Bronchial epithelial cell (primary cell): Measurements from ENCODE around the gene SPART. TPM values are rescaled to one million over a fixed set of nuclear protein-coding genes. Genes with fewer than 3 reads are reported as not detected.
A peak's percentile ranks its signal among the peaks of the same experiment; 100 is the strongest.

ENCODE experiments used
- DNase-seq: peaks from one replicate; pipeline ENCODE4 v3.0.0-alpha.2; 2010; ENCODE audit warnings: low read depth
- FAIRE-seq: peaks from 2 replicates; lab custom pipeline; 2011; peaks lifted over from hg19 to GRCh38; lab: Jason Lieb, UNC
- H3K27me3 ChIP-seq: 2 replicates; pipeline ENCODE4 v1.5.1; 2011; ENCODE audit warnings: low read length; ENCODE audit not compliant: control insufficient read depth, insufficient read depth
- H3K36me3 ChIP-seq: 2 replicates; pipeline ENCODE4 v1.5.1; 2011; ENCODE audit warnings: low read length; ENCODE audit not compliant: control insufficient read depth, insufficient read depth
- H3K4me3 ChIP-seq: 2 replicates; pipeline ENCODE4 v1.5.1; 2011; ENCODE audit warnings: mild to moderate bottlenecking, low read depth, low read length, control low read depth
- total RNA-seq: library from RNA; depleted of rRNA; stranded (reverse); fragments of >200 nt; gene quantifications from 2 replicates; pipeline ENCODE4 v1.2.1, GENCODE V29; 2014
- TF ChIP-seq, protein P1 (sequence below): IDR thresholded peaks from 2 replicates; pipeline ENCODE4 v1.5.1; 2011; ENCODE audit warnings: mild to moderate bottlenecking, moderate library complexity, low read length, control low read depth, inconsistent platforms; ENCODE audit not compliant: insufficient read depth, severe bottlenecking

SPART gene
- total RNA-seq, 1 donor from 2014 or later = 62.1 TPM

DNA sequence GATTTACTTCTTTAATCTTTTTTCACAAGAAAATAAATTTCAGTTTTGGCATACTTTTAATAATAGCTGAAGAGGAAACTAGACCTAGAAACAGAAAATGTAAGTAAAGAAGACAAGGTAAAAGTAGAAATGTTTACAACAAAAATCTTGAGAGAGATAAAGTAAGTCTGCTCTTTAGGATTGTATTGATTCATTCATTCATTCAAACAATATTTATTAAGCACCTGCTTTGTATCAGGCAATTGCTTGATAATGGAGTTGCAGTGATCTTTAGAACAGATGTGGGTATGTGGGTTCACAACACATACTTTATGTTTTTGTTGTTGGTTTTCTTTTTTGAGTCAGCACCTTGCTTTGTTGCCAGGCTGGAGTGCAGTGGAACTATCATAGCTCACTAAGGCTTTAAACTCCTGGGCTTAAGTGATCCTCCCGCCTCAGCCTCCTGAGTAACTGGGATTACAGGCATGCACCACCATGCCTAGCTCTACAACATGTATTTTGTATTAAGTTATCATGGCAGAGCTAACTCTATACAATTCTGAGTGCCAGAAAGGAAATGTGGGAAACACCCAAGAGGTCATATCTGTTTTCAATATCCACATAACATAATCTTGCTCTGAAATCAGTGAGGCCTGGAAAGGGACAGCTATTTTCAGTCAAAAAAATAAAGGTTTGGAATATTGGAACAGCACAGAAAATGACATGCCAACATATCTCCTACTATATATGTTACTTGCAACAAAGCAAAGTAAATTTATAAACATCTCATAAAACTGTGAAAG, 8.8 kb upstream of the SPART start:
- H3K27me3 ChIP-seq = no peaks in the 10 kb centered on the region
- no peak overlapping the region for H3K4me3 ChIP-seq
- TF ChIP-seq, protein P1, sequence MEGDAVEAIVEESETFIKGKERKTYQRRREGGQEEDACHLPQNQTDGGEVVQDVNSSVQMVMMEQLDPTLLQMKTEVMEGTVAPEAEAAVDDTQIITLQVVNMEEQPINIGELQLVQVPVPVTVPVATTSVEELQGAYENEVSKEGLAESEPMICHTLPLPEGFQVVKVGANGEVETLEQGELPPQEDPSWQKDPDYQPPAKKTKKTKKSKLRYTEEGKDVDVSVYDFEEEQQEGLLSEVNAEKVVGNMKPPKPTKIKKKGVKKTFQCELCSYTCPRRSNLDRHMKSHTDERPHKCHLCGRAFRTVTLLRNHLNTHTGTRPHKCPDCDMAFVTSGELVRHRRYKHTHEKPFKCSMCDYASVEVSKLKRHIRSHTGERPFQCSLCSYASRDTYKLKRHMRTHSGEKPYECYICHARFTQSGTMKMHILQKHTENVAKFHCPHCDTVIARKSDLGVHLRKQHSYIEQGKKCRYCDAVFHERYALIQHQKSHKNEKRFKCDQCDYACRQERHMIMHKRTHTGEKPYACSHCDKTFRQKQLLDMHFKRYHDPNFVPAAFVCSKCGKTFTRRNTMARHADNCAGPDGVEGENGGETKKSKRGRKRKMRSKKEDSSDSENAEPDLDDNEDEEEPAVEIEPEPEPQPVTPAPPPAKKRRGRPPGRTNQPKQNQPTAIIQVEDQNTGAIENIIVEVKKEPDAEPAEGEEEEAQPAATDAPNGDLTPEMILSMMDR = no peak
- DNase-seq = no peak
- no peaks in the 10 kb centered on the region for H3K36me3 ChIP-seq
- FAIRE-seq = peak; percentile 13

DNA sequence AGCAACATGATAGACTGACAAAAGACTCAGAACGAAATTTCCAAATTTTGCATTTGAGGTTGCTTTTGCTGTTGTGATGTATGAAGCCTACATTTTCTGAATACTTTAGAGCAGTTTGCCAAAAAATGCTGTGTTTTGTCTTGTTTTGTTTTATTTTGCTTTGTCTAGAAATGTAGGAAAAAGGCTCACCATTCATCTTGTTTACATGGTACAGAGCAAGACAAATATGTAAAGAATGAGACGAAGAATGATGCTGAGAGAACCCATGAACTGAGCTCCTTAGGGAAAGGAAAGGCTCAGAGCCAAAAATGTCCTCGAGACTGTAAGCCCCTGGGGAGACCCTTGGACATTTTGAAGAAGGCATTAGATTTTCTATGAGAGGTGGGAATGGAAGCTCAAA, 6.8 kb upstream of the SPART start:
- H3K27me3 ChIP-seq = no peaks in the 10 kb centered on the region
- peaks cover 1% of the 10 kb centered on the region for H3K36me3 ChIP-seq
- no peak overlapping the region for H3K4me3 ChIP-seq
- TF ChIP-seq, protein P1 = no peak
- FAIRE-seq (no peak), DNase-seq (no peak)

DNA sequence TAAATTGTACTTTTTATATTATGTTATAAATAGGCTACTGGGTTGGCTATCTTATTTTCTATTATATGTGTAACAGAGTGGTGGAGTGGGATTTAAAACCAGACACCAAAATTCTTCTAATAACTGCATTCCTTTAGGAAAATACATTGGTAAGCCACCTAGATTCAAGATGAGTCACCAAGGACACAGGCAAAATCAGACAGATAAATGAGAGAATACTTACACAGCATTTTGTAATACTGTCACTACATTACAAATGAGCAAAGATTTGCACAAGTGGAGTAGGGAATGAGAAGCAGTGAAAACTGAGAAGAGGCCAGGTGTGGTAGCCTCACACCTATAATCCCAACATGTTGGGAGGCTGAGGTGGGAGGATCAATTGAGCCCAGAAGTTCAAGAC, 6.2 kb upstream of the SPART start:
- Histone ChIP-seq H3K4me3 (no peak overlapping the region), H3K27me3 (no peaks in the 10 kb centered on the region), H3K36me3 (peaks cover 1% of the 10 kb centered on the region)
- DNase-seq (peak; percentile 21), FAIRE-seq (no peak)
- TF ChIP-seq, protein P1 = no peak

DNA sequence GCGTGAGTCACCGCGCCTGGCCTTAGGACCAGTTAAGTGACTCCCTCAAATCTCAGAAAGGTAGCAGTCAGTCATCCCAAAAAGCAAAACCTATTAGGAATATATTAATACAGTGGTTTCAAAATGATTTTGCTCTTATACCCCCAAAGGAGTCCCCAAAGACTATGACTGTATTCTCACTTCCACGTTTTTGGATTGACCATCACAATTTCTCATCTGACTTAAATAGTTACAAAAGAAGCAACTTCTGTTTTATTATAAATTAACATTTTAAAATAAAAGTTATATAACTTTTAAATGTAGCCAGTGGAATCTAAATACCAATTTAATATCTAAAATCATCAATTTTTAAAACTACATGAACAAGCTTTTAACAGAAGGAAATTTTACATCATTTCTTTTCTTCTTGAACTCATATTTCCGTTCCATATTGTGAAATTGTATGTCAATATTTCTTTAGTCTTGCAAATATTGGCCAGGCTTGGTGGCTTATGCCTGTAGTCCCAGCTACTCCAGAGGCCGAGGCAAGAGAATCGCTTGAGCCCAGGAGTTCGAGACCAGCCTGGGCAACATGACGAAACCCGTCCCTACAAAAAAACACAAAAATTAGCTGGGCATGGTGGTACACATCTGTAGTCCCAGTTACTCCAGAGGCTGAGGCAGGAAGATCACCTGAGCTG, 1.5 kb upstream of the SPART start:
- FAIRE-seq (no peak), DNase-seq (no peak)
- H3K36me3 ChIP-seq = peaks cover 1% of the 10 kb centered on the region
- TF ChIP-seq, protein P1 = no peak
- H3K4me3 ChIP-seq = no peak overlapping the region
- H3K27me3 ChIP-seq = no peaks in the 10 kb centered on the region

DNA sequence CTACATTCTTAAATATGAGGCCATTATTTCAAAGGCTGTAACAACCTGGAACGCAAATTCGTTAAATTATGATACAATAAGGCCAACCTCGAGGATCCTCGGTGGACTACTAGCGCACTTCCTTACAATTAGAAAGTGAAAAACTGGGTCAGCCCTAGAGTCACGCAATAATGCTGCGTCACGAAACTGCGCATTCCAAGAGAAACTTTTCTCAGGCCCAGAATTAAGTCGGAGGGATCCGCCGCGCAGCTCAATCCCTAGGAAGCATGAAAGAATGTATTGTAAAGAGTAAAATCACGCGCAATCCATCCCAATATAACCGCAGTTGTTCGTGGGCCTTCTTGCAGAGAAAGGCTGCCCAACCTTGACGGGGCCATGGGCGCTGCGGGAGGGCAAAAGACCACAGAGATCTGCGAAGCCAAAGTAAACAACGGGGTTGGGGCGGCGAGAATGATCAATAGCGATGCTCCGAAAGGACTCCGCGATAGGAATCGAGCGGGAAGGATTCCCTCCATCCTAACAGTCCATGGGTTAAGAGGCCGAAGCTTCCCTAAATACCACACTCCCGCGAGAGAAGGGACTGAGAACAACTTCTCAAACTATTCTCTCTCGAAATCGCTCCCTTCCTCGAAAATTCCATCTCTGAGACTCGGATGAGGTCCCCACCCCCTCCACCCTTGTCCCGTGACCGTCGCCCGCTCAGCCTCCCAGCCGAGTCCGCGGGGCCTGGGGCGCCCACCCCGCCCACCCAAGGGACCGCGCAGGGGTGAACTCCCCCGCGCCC, 564 bp downstream of the SPART start:
- Histone ChIP-seq H3K4me3 (peak overlapping the region; percentile 92), H3K36me3 (peaks cover 1% of the 10 kb centered on the region), H3K27me3 (no peaks in the 10 kb centered on the region)
- FAIRE-seq = no peak
- DNase-seq = peak; percentile 75
- TF ChIP-seq, protein P1 = no peak
